Stimulated activated memory B cell treated with anti-CD40 and anti-IgM and Interleukin-4, amounts not matched to agents 10 μg/mL and 1 μg/mL and 100 μg/mL, for 72 hours (primary cell): ENCODE measurements around the gene TUBGCP2.

Source experiments
- ATAC-seq: fragments of 150-1000 bp; cut with Tn5 transposase; 2 replicates; pipeline ENCODE4 v1.10.0; 2021
- H3K27ac Mint-ChIP-seq: one replicate; pipeline ENCODE4 v1.8.0; 2022; ENCODE audit warnings: mild to moderate bottlenecking, mixed read lengths
- H3K27me3 Mint-ChIP-seq: one replicate; pipeline ENCODE4 v1.8.0; 2022; ENCODE audit warnings: mixed read lengths
- H3K36me3 Mint-ChIP-seq: one replicate; pipeline ENCODE4 v1.8.0; 2022; ENCODE audit warnings: mixed read lengths
- H3K4me1 Mint-ChIP-seq: one replicate; pipeline ENCODE4 v1.8.0; 2022; ENCODE audit warnings: mixed read lengths
- H3K4me3 Mint-ChIP-seq: one replicate; pipeline ENCODE4 v1.8.0; 2022; ENCODE audit warnings: mild to moderate bottlenecking, moderate library complexity, mixed read lengths
- H3K9me3 Mint-ChIP-seq: one replicate; pipeline ENCODE4 v1.8.0; 2022; ENCODE audit warnings: mixed read lengths

Gene TUBGCP2

GRCh38 chr10:133263674-133264073, 45.0 kb downstream of the TUBGCP2 start:
- Mint-ChIP-seq H3K27ac (no peak overlapping the region), H3K4me3 (no peak overlapping the region), H3K36me3 (peaks cover 5% of the 10 kb centered on the region), H3K9me3 (no peaks in the 10 kb centered on the region), H3K27me3 (no peaks in the 10 kb centered on the region), H3K4me1 (peaks cover 66% of the 10 kb centered on the region)
- no peak for ATAC-seq

- no peak for ATAC-seq
- peaks cover 74% of the 10 kb centered on the region for H3K4me1 Mint-ChIP-seq
- H3K9me3 Mint-ChIP-seq, result no peaks in the 10 kb centered on the region
- peaks cover 5% of the 10 kb centered on the region for H3K36me3 Mint-ChIP-seq
- H3K27me3 Mint-ChIP-seq, result no peaks in the 10 kb centered on the region
- H3K27ac Mint-ChIP-seq, result no peak overlapping the region
- no peak overlapping the region for H3K4me3 Mint-ChIP-seq
Measured at GRCh38 chr10:133262696-133263095, 46.0 kb downstream of the TUBGCP2 start.

- H3K4me1 Mint-ChIP-seq, result peaks cover 80% of the 10 kb centered on the region
- H3K9me3 Mint-ChIP-seq, result no peaks in the 10 kb centered on the region
- H3K27me3 Mint-ChIP-seq, result no peaks in the 10 kb centered on the region
- H3K27ac Mint-ChIP-seq, result peak overlapping the region; percentile 71
- H3K4me3 Mint-ChIP-seq, result peak overlapping the region; percentile 77
- ATAC-seq, result peak; percentile 80
- peaks cover 5% of the 10 kb centered on the region for H3K36me3 Mint-ChIP-seq
Measured at GRCh38 chr10:133261726-133262325, 46.8 kb downstream of the TUBGCP2 start.

- peaks cover 80% of the 10 kb centered on the region for H3K4me1 Mint-ChIP-seq
- H3K4me3 Mint-ChIP-seq, result peak overlapping the region; percentile 77
- ATAC-seq, result peak; percentile 86
- no peaks in the 10 kb centered on the region for H3K9me3 Mint-ChIP-seq
- no peaks in the 10 kb centered on the region for H3K27me3 Mint-ChIP-seq
- H3K27ac Mint-ChIP-seq, result peak overlapping the region; percentile 71
- peaks cover 5% of the 10 kb centered on the region for H3K36me3 Mint-ChIP-seq
Measured at GRCh38 chr10:133260895-133261725, 47.6 kb downstream of the TUBGCP2 start.

GRCh38 chr10:133259602-133259989, 49.1 kb downstream of the TUBGCP2 start:
- H3K36me3 Mint-ChIP-seq, result no peaks in the 10 kb centered on the region
- H3K27me3 Mint-ChIP-seq, result no peaks in the 10 kb centered on the region
- H3K4me3 Mint-ChIP-seq, result no peak overlapping the region
- no peaks in the 10 kb centered on the region for H3K9me3 Mint-ChIP-seq
- H3K27ac Mint-ChIP-seq, result peak overlapping the region; percentile 65
- no peak for ATAC-seq
- peaks cover 66% of the 10 kb centered on the region for H3K4me1 Mint-ChIP-seq

GRCh38 chr10:133258818-133259601, 49.7 kb downstream of the TUBGCP2 start:
- peak overlapping the region; percentile 47 for H3K4me3 Mint-ChIP-seq
- H3K4me1 Mint-ChIP-seq, result peaks cover 60% of the 10 kb centered on the region
- no peak for ATAC-seq

GRCh38 chr10:133258066-133258817, 50.4 kb downstream of the TUBGCP2 start:
- peak; percentile 37 for ATAC-seq
- H3K9me3 Mint-ChIP-seq, result no peaks in the 10 kb centered on the region
- H3K36me3 Mint-ChIP-seq, result no peaks in the 10 kb centered on the region
- peak overlapping the region; percentile 90 for H3K27ac Mint-ChIP-seq
- H3K4me3 Mint-ChIP-seq, result peak overlapping the region; percentile 62
- H3K27me3 Mint-ChIP-seq, result no peaks in the 10 kb centered on the region
- H3K4me1 Mint-ChIP-seq, result peaks cover 52% of the 10 kb centered on the region

More at GRCh38 chr10:133258818-133259601, 49.7 kb downstream of the TUBGCP2 start:
- Mint-ChIP-seq H3K36me3 (no peaks in the 10 kb centered on the region), H3K27me3 (no peaks in the 10 kb centered on the region), H3K27ac (peak overlapping the region; percentile 65), H3K9me3 (no peaks in the 10 kb centered on the region)

- Mint-ChIP-seq H3K36me3 (no peaks in the 10 kb centered on the region), H3K27ac (peak overlapping the region; percentile 90), H3K4me3 (peak overlapping the region; percentile 74), H3K27me3 (no peaks in the 10 kb centered on the region), H3K4me1 (peaks cover 46% of the 10 kb centered on the region), H3K9me3 (no peaks in the 10 kb centered on the region)
- ATAC-seq, result no peak
Measured at GRCh38 chr10:133257489-133258065, 51.1 kb downstream of the TUBGCP2 start.

GRCh38 chr10:133255323-133255722, 53.3 kb downstream of the TUBGCP2 start:
- no peaks in the 10 kb centered on the region for H3K36me3 Mint-ChIP-seq
- H3K4me3 Mint-ChIP-seq, result no peak overlapping the region
- no peaks in the 10 kb centered on the region for H3K9me3 Mint-ChIP-seq
- H3K4me1 Mint-ChIP-seq, result peaks cover 31% of the 10 kb centered on the region
- H3K27me3 Mint-ChIP-seq, result peaks cover 7% of the 10 kb centered on the region
- H3K27ac Mint-ChIP-seq, result no peak overlapping the region
- ATAC-seq, result no peak

GRCh38 chr10:133254421-133255120, 54.1 kb downstream of the TUBGCP2 start:
- H3K4me1 Mint-ChIP-seq, result peaks cover 24% of the 10 kb centered on the region
- H3K36me3 Mint-ChIP-seq, result no peaks in the 10 kb centered on the region
- no peak overlapping the region for H3K4me3 Mint-ChIP-seq
- no peaks in the 10 kb centered on the region for H3K9me3 Mint-ChIP-seq
- peaks cover 15% of the 10 kb centered on the region for H3K27me3 Mint-ChIP-seq
- ATAC-seq, result no peak
- H3K27ac Mint-ChIP-seq, result no peak overlapping the region

- ATAC-seq, result no peak
- Mint-ChIP-seq H3K27me3 (peaks cover 25% of the 10 kb centered on the region), H3K4me1 (peaks cover 14% of the 10 kb centered on the region), H3K4me3 (no peak overlapping the region), H3K27ac (no peak overlapping the region), H3K9me3 (no peaks in the 10 kb centered on the region), H3K36me3 (no peaks in the 10 kb centered on the region)
Measured at GRCh38 chr10:133253361-133253955, 55.2 kb downstream of the TUBGCP2 start.

- no peaks in the 10 kb centered on the region for H3K36me3 Mint-ChIP-seq
- H3K4me1 Mint-ChIP-seq, result peaks cover 3% of the 10 kb centered on the region
- peaks cover 32% of the 10 kb centered on the region for H3K27me3 Mint-ChIP-seq
- peak; percentile 29 for ATAC-seq
- no peaks in the 10 kb centered on the region for H3K9me3 Mint-ChIP-seq
- no peak overlapping the region for H3K27ac Mint-ChIP-seq
- H3K4me3 Mint-ChIP-seq, result no peak overlapping the region
Measured at GRCh38 chr10:133252223-133252552, 56.5 kb downstream of the TUBGCP2 start.

GRCh38 chr10:133251388-133252222, 57.1 kb downstream of the TUBGCP2 start:
- H3K27ac Mint-ChIP-seq, result no peak overlapping the region
- H3K36me3 Mint-ChIP-seq, result no peaks in the 10 kb centered on the region
- H3K4me3 Mint-ChIP-seq, result no peak overlapping the region
- peak; percentile 17 for ATAC-seq
- peaks cover 38% of the 10 kb centered on the region for H3K27me3 Mint-ChIP-seq
- no peaks in the 10 kb centered on the region for H3K9me3 Mint-ChIP-seq
- H3K4me1 Mint-ChIP-seq, result peaks cover 6% of the 10 kb centered on the region
